Muscle of back (tissue), 11 donors: ENCODE measurements around the gene MANBA. TPM values are rescaled to one million over a fixed set of nuclear protein-coding genes. Genes with fewer than 3 reads are reported as not detected.
"Not testable (repeated sequence)": the region's sequence is repeated elsewhere in the genome, so short reads cannot be mapped to it uniquely, and the experiment has no call there.

Experiments
- DNase-seq, 3 donors: peaks; one replicate each; pipeline versions ENCODE4 v3.0.0 to v3.0.0-alpha.2; 2013
- polyA plus RNA-seq, 10 donors: library from polyadenylated mRNA; unstranded; fragments of 120-200 nt; gene quantifications; one replicate each; pipeline ENCODE4 v1.2.1, GENCODE V29; 2013; ENCODE audit not compliant: insufficient read length in 10 of 10

The MANBA gene
- polyA plus RNA-seq, 10 donors, result 9.7 to 13.0 (median 10.9) TPM

GRCh38 chr4:102726068-102726467 is 34.7 kb downstream of the MANBA start:
- no peak for DNase-seq

GRCh38 chr4:102725229-102725628 is 35.5 kb downstream of the MANBA start:
- no peak for DNase-seq

GRCh38 chr4:102723511-102723910 is 37.3 kb downstream of the MANBA start:
- no peak for DNase-seq

- DNase-seq, result no peak
Measured at GRCh38 chr4:102722740-102723139, 38.0 kb downstream of the MANBA start.

- not testable (repeated sequence) for DNase-seq
Measured at GRCh38 chr4:102718833-102719575, 41.8 kb downstream of the MANBA start.

- DNase-seq, result no peak
Measured at GRCh38 chr4:102717448-102718092, 43.2 kb downstream of the MANBA start.

GRCh38 chr4:102715057-102715456 is 45.7 kb downstream of the MANBA start:
- no peak for DNase-seq

- DNase-seq, result not testable (repeated sequence)
Measured at GRCh38 chr4:102713774-102714173, 47.0 kb downstream of the MANBA start.

GRCh38 chr4:102713096-102713495 is 47.7 kb downstream of the MANBA start:
- no peak for DNase-seq

GRCh38 chr4:102710986-102711385 is 49.8 kb downstream of the MANBA start:
- DNase-seq, result no peak

GRCh38 chr4:102709060-102709459 is 51.7 kb downstream of the MANBA start:
- not testable (repeated sequence) for DNase-seq

GRCh38 chr4:102707150-102707549 is 53.6 kb downstream of the MANBA start:
- no peak for DNase-seq

GRCh38 chr4:102705391-102705935 is 55.3 kb downstream of the MANBA start:
- no peak for DNase-seq

GRCh38 chr4:102696758-102697157 is 64.0 kb downstream of the MANBA start:
- peak; percentile 45 to 80 (median 67) for DNase-seq

- no peak for DNase-seq
Measured at GRCh38 chr4:102694791-102695190, 66.0 kb downstream of the MANBA start.

GRCh38 chr4:102693861-102694260 is 66.9 kb downstream of the MANBA start:
- DNase-seq, result no peak

- no peak for DNase-seq
Measured at GRCh38 chr4:102693262-102693850, 67.4 kb downstream of the MANBA start.

- DNase-seq, result no peak
Measured at GRCh38 chr4:102692474-102692873, 68.3 kb downstream of the MANBA start.

- no peak for DNase-seq
Measured at GRCh38 chr4:102687982-102688433, 72.8 kb downstream of the MANBA start.

GRCh38 chr4:102687373-102687981 is 73.3 kb downstream of the MANBA start:
- no peak for DNase-seq

GRCh38 chr4:102685768-102686167 is 75.0 kb downstream of the MANBA start:
- DNase-seq, result no peak

GRCh38 chr4:102684610-102685052 is 76.1 kb downstream of the MANBA start:
- DNase-seq, result no peak
